Activated CD4-positive, alpha-beta T cell treated with anti-CD3 and anti-CD28 coated beads, Interleukin-2, amount 50 U/mL, for 1 hour (primary cell): ENCODE results near the gene PTPN20.
"Not testable (repeated sequence)": the region's sequence is repeated elsewhere in the genome, so short reads cannot be mapped to it uniquely, and the experiment has no call there.

Experiments
- DNase-seq: peaks from one replicate; pipeline ENCODE4 v3.0.0-alpha.2; 2020

The PTPN20 gene

DNA sequence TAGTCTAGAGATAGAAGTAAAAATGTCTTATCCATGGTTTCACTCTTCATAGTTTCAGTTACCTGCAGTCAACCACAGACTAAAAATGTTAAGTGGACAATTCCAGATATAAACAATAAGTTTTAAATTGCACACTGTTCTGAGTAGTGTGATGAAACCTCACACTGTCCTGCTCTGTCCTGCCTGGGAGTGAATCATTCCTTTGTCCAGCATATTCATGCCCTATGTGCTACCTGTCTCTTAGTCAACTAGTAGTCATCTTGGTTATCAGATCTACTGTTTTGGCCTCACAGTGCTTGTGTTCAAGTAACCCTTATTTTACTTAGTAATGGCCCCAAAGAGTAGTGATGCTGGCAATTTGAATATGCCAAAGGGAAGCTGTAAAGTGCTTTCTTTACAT lies 49.5 kb downstream of the PTPN20 start:
- not testable (repeated sequence) for DNase-seq

DNA sequence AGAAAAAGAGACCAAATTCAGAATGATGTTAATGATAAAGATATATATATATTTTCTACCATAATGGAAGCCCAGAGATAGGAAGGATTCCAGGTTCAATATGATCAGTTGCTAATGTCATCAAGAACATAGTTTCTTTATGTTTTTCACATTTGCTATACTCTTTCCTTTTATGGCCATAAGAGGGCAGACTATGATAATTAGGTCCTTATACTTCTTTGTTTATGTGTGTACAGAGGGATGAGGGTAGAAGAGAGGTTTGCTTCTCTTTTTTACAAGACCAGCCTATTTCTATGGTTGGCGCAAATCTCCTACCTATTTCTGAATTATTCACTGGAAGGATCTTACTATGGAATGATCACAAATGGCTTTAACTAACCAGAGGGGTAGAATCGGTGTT lies 52.1 kb downstream of the PTPN20 start:
- DNase-seq: not testable (repeated sequence)

DNA sequence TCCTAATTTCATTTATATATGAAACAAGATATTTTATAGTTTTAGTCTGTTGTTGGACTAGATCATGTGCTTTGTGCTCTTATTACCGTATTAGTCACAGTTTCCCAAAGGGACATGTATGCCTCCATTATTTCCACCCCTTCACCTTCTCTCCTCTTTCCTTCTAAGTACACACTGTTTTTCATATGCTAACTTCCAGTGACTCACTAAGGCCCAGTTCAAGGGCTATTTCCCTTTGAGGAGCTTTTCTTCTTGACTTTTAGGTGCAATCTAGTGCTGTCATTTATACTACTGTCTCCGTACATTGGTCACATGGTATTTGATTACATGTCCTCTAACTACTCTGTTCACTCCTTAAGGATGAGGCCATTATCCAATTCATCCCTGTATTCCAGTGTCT lies 55.8 kb downstream of the PTPN20 start:
- not testable (repeated sequence) for DNase-seq

DNA sequence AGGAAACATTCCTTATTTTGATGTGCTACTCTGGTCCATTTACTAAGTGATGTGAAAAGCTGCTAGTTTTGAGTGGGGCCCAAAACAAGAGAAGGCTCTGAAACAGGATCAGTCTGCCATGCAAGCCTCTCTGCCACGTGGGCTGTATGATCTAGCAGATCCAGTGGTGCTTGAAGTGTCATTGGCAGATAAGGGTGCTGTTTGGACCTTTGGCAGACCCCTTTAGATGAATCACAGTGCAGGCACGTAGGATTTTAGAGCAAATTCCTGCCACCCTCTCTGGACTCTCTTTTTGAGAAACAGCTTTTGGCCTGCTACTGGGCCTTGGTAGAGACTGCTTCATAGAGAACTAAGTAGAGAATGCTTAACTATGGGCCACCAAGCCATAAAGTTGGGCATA lies 69.0 kb downstream of the PTPN20 start:
- DNase-seq: not testable (repeated sequence)

GRCh38 chr10:46987233-46987924 lies 76.2 kb downstream of the PTPN20 start:
- DNase-seq: not testable (repeated sequence)

DNA sequence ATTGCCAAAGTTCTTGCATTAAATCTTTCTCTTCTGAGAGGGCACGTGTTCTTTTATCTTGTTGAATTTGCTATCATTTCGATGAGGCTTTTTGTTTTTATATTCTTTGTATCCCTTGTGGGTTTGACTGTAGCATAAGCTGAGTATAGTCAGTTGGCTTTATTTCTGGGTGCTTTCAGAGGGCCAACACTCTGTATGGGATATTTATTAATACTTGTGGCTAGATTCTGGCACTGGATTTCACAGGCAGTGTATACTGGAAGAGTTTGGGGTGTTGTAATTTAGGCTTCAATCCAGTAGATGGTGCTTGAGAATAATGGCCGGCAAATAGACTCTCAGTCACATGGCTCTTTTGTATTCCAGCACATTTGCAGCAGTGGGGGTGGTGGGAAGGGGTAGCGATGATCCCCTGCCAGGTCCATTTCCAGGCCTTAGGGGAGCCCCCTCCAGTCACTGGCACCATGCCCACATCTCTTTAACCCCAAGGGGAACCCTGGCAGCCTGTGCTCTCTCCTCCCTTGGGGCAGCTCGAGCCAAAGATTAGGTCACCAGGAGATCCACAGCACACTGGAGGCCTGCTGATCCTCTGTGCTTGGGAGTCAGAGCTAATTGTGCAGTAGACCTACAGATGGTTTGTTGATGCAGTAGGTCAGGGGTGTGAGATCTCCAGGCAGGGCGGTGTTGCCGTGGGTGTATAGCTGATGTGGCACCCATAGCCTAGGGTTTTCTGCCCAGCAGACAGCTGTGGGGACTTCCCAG lies 81.8 kb downstream of the PTPN20 start:
- DNase-seq: no peak

- DNase-seq: no peak
Observed at GRCh38 chr10:46995234-46995633, 84.0 kb downstream of the PTPN20 start.

GRCh38 chr10:46998192-46998591 lies 87.0 kb downstream of the PTPN20 start:
- DNase-seq: no peak

GRCh38 chr10:46998595-46998994 lies 87.4 kb downstream of the PTPN20 start:
- no peak for DNase-seq

- DNase-seq: no peak
Observed at GRCh38 chr10:46999217-46999616, 88.0 kb downstream of the PTPN20 start.

GRCh38 chr10:47008769-47009168 lies 97.5 kb downstream of the PTPN20 start:
- DNase-seq: no peak

DNA sequence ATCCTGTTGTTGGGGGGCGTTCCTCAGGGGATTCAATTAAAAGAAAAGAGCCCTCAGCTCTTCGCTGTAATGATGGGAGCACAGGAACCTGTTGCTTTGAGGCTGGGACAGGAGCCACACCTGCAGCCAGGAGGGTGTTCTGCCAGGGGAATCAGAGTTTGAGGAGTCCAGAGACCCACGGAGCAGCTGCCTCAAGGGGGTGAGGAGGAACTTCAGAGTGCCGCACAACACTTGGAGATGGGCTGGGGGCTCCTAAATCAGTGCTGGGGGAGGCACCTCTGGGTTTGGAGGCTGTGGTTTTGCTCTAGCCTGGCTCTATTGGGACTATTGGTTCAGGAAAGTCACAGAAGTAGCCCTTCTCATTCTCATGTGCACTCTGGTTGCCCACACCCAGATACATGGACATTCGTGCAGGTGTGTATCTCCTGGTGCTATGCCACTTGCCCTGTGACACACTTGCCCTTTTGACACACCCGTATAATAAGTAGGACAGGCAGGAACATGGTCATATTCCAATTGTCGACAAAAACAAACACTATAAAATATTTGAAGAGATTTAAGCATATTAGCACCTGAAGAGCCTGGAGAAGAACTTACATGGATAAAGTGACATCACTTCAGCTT lies 98.1 kb downstream of the PTPN20 start:
- DNase-seq: no peak

GRCh38 chr10:47010036-47010435 lies 98.8 kb downstream of the PTPN20 start:
- no peak for DNase-seq

DNA sequence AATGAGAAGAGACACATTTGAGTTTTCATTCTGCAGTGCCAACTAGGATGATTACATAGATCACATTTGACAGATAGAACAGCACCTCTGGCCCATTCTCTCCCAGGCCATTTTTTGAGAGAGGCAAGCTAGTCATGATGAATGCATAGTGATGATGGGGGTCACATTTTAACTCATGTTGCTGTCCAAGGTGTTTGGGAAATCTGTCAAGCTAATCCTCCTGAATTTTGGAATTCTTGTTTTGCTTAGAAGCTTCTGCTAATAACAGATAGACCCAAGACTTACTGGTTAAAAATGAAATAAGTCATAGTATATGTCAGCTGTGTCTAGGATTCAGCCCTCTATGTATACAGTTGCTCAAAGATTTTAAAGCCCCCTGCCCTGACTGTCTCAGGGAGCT lies 101.0 kb downstream of the PTPN20 start:
- no peak for DNase-seq

- DNase-seq: no peak
Observed at GRCh38 chr10:47013507-47014154, 102.4 kb downstream of the PTPN20 start.

DNA sequence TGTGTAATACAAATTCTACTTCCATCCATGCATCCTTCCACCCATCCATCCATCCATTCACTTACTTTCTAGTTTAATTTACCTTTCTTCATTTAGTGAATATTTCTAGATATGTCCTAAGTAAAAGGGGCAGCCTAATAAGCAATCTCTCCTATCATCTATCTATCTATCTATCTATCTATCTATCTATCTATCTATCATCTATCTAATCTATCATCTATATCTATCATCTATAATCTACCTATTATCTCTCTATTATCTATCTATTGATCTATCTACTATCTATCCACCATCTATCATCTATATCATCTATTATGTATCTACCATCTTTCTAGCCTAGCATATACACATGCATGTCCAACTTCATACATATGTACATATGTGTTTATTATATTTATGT lies 104.2 kb downstream of the PTPN20 start:
- DNase-seq: no peak

DNA sequence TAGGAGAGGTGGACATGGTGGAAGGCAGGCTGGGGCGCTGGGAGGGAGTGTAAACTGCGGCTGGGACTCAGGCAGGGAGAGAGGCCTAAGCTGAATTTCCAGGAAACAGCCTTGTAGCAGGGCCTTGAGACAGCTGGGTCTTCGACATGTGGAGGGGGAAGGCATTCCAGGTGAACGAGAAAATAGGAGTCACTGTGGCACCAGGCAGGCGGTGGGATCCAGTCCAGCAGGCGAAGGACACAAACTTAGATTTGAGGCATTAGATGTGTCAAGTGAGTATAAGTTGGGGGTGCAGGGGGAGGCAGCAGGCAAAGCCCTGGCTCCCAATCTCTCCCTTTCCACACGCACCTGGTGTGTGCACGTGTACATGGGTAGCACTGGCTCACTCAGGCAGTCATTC lies 105.3 kb downstream of the PTPN20 start:
- DNase-seq: no peak

DNA sequence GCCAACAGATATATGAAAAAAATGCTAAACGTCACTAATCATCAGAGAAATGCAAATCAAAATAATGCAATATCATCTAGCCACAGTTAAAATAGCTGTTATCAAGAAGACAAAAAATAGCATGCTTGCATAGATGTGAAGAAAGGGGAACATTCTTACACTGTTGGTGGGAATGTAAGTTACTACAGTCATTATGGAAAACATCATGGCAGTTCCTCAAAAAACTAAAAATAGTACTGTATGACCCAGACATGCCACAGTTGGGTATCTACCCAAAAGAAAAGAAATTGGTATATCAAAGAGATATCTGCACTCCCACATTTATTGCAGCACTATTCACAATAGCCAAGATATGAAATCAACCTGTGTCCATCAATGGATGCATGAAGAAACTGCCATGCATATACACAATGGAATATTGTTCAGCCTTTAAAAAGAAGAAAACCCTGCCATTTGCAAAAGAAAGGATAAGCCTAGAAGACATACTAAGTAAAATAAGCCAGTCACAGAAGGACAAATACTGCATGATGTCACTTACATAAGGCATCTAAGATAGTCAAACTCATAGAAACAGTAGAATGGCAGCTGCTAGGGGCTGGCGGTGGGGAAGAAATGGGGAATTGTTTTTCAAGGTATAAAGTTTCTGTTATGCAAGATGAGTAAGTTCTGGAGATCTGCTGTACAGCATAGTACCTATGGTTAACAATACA lies 107.0 kb downstream of the PTPN20 start:
- no peak for DNase-seq

DNA sequence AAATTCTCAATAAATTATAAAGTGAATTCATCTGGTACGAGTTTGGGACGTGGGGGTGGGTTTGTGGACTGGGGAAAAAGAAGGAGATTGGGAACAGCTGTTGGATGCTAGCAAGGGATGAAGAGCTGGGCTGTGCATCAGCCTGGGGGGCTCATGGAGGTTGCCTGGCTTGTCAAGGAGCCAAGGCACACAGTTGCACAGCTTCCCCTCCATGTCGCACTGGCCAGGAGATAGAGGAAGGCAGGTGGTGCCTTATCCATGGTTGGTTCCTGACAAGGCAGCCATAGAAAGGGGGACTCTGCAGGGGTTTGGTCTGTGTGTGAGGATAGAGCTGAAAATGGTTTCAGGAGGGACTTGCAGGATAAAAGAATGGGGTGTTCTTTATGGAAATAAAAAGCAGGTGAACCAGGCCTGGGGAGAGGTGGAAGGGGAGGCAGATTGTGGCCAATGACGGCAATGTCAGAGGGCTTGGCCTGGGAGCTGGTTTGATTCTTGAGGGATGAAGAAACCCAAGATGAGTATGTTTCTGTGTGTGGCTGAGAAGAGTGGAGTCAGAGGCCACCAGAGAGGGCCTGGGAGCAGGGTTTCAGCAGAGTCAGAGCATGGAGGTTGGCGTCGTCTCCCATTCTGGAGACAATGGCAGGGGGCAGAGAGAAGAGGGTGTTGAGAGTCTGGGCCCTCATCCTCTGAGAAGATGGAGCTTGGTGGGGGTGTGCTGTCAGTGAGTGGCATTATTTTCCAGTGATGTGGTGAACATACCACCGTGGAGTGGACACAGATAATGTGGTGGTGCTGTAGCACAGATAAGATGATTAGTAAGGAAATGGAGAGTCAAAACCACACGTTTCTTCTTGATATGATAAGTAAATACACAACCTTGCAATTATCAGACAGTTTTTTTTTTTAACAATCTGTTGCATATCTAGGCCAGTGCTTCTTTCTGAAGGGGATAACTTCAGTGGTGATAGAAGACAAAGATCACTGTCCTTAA lies 108.2 kb downstream of the PTPN20 start:
- no peak for DNase-seq

DNA sequence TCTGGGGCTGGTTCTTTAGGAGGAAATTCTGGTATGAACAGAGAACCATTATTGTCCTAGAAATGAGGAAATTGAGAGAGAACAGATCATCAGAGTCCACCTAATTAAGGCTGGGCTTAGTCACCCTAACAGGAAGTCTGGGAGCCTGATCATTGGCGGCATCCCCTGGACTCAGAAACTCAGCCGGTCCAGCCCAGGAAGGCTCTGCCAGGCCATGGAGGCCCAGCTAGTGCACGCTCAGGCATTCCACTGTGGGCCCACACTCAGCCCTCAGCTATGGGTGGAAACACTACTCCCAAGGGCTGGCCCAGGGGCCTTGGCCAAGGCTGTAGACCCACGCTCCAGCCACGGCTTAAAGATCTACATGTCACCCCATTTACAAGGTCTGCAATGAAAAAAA lies 109.2 kb downstream of the PTPN20 start:
- no peak for DNase-seq

- DNase-seq: no peak
Observed at GRCh38 chr10:47021850-47022249, 110.6 kb downstream of the PTPN20 start.
